CD8-positive, alpha-beta memory T cell (primary cell): ENCODE results near the gene TTC29. TPM values are rescaled to one million over a fixed set of nuclear protein-coding genes. Genes with fewer than 3 reads are reported as not detected.
"Not testable (repeated sequence)": the region's sequence is repeated elsewhere in the genome, so short reads cannot be mapped to it uniquely, and the experiment has no call there.

Experiments used
- CTCF ChIA-PET: fragments of 350-600 bp; sonication (Branson Sonifier 250); formaldehyde crosslinking; loops from one replicate; lab custom pipeline; 2021; ENCODE audit warnings: antibody characterized with exemption; lab: Charles Lee
- POLR2A ChIA-PET: fragments of 350-600 bp; sonication (Branson Sonifier 250); formaldehyde crosslinking; loops from one replicate; lab custom pipeline; 2021; ENCODE audit warnings: antibody characterized with exemption; lab: Charles Lee
- DNase-seq, 5 donors: peaks; one replicate each; pipeline versions ENCODE4 v3.0.0 to v3.0.0-alpha.2; 2020 to 2022; ENCODE audit warnings: mixed read lengths in 1 of 5
- H3K27ac ChIP-seq: one replicate; pipeline ENCODE4 v1.7.0; 2013; ENCODE audit warnings: low read depth, mild to moderate bottlenecking, low read length, moderate library complexity
- H3K27me3 ChIP-seq: 2 replicates; pipeline ENCODE4 v1.7.0; 2013; ENCODE audit warnings: low read length, mild to moderate bottlenecking; ENCODE audit not compliant: insufficient read depth, poor library complexity, severe bottlenecking
- H3K36me3 ChIP-seq: 2 replicates; pipeline ENCODE4 v1.7.0; 2013; ENCODE audit warnings: mild to moderate bottlenecking, low read length, moderate library complexity; ENCODE audit not compliant: insufficient read depth
- H3K4me1 ChIP-seq: 2 replicates; pipeline ENCODE4 v1.7.0; 2013; ENCODE audit warnings: mild to moderate bottlenecking, low read length, moderate library complexity; ENCODE audit not compliant: insufficient read depth
- H3K4me3 ChIP-seq: 2 replicates; pipeline ENCODE4 v1.7.0; 2013; ENCODE audit warnings: mild to moderate bottlenecking, low read length
- H3K9me3 ChIP-seq: 2 replicates; pipeline ENCODE4 v1.7.0; 2013; ENCODE audit warnings: mild to moderate bottlenecking, low read length
- H3K27ac Mint-ChIP-seq, 8 donors: one replicate each; pipeline ENCODE4 v1.8.0; 2020 to 2021; ENCODE audit warnings: mixed read lengths in 8 of 8, mild to moderate bottlenecking in 6 of 8, inconsistent platforms in 3 of 8, moderate library complexity in 3 of 8
- H3K27me3 Mint-ChIP-seq, 2 donors: one replicate each; pipeline ENCODE4 v1.8.0; 2020 to 2021; ENCODE audit warnings: mixed read lengths in 2 of 2, mild to moderate bottlenecking in 1 of 2, moderate library complexity in 1 of 2
- H3K36me3 Mint-ChIP-seq, 3 donors: one replicate each; pipeline ENCODE4 v1.8.0; 2020 to 2021; ENCODE audit warnings: mixed read lengths in 3 of 3, inconsistent platforms in 1 of 3, mild to moderate bottlenecking in 1 of 3
- H3K4me1 Mint-ChIP-seq, 3 donors: one replicate each; pipeline ENCODE4 v1.8.0; 2020 to 2021; ENCODE audit warnings: mixed read lengths in 3 of 3, inconsistent platforms in 1 of 3, mild to moderate bottlenecking in 1 of 3
- H3K4me3 Mint-ChIP-seq, 7 donors: one replicate each; pipeline ENCODE4 v1.8.0; 2020 to 2021; ENCODE audit warnings: mixed read lengths in 7 of 7, mild to moderate bottlenecking in 6 of 7, moderate library complexity in 4 of 7, inconsistent platforms in 2 of 7
- H3K9me3 Mint-ChIP-seq, 5 donors: one replicate each; pipeline ENCODE4 v1.8.0; 2020 to 2022; ENCODE audit warnings: mixed read lengths in 5 of 5, mild to moderate bottlenecking in 3 of 5, moderate library complexity in 2 of 5, inconsistent platforms in 1 of 5
- polyA plus RNA-seq: library from polyadenylated mRNA; unstranded; fragments of 300-500 nt; fragmentation: Illumina TruSeq; gene quantifications from one replicate; pipeline ENCODE4 v1.2.3, GENCODE V29; 2021
- total RNA-seq, 2 experiments: library from RNA; stranded (reverse); gene quantifications; one replicate each; pipeline ENCODE4 v1.2.3, GENCODE V29; 2021

The TTC29 gene
- total and polyA plus RNA-seq, 3 experiments from 2014 or later = not detected

DNA sequence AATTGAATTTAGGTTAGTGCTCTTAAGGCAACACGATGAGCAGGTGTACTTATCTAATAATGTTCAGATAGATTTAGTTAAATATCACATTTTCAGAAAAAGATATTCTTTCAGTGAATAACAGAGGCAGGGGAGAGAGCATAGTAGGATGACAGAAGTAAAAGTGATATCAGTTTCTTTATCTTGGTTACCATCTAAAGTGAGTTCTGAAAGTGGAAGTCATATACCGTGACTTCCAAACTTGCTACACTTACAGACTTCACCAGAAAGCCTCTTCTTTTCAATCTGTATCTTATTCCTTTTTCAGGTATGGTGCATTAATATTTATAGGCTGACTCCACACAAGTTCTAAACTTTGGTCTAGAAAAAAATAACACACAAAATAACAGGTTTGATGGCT lies 182.1 kb downstream of the TTC29 start:
- no peaks in the 10 kb centered on the region for H3K27me3 ChIP-seq
- H3K9me3 ChIP-seq = no peaks in the 10 kb centered on the region
- H3K4me1 Mint-ChIP-seq = no peaks in the 10 kb centered on the region
- peaks cover 1 to 3% of the 10 kb centered on the region in 2 donors for H3K27me3 Mint-ChIP-seq
- DNase-seq = no peak
- H3K36me3 Mint-ChIP-seq = no peaks in the 10 kb centered on the region
- no peaks in the 10 kb centered on the region for H3K4me1 ChIP-seq
- H3K4me3 Mint-ChIP-seq = no peak overlapping the region
- ChIA-PET CTCF (no interaction called here), POLR2A (no interaction called here)
- H3K4me3 ChIP-seq = no peak overlapping the region
- H3K9me3 Mint-ChIP-seq = peaks cover 0 to 6% (median 5%) of the 10 kb centered on the region in 5 donors
- no peak overlapping the region for H3K27ac Mint-ChIP-seq
- no peak overlapping the region for H3K27ac ChIP-seq
- no peaks in the 10 kb centered on the region for H3K36me3 ChIP-seq

- Mint-ChIP-seq H3K27me3 (peaks cover 1 to 3% of the 10 kb centered on the region in 2 donors), H3K36me3 (no peaks in the 10 kb centered on the region), H3K4me1 (no peaks in the 10 kb centered on the region), H3K9me3 (peaks cover 0 to 9% (median 5%) of the 10 kb centered on the region in 5 donors), H3K4me3 (no peak overlapping the region), H3K27ac (no peak overlapping the region)
- Histone ChIP-seq H3K27me3 (no peaks in the 10 kb centered on the region), H3K4me3 (no peak overlapping the region), H3K27ac (no peak overlapping the region), H3K36me3 (no peaks in the 10 kb centered on the region), H3K9me3 (no peaks in the 10 kb centered on the region), H3K4me1 (no peaks in the 10 kb centered on the region)
- POLR2A ChIA-PET = no interaction called here
- CTCF ChIA-PET = interaction anchor here (1.2 kb wide), 1 partner anchor 8 kb away, joined by 3 read pairs; no protein-coding TSS in a partner anchor
- DNase-seq = no peak
Measured at GRCh38 chr4:146762016-146762415, 183.6 kb downstream of the TTC29 start.

- H3K9me3 Mint-ChIP-seq = peaks cover 0 to 3% (median 0%) of the 10 kb centered on the region in 5 donors
Measured at GRCh38 chr4:146742416-146742815, 203.2 kb downstream of the TTC29 start.

DNA sequence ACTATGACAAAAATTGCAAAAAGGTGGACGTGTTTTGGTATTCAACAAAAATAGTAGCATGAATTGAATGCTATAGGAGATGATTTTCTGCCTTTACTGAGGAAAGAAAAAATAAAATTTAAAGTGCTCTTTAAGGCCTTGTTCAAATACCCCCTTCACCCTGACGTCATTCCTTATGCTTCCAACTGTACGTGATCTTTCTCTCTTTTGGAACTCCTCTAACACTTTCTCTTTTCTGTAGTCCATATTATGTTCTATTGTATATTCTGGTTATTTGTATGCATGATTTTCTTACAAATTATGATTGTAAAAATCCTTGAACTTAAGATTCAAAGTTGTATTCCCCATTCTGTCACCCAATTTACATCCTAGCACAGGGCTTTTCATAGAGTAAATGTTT lies 206.5 kb downstream of the TTC29 start:
- Mint-ChIP-seq H3K4me3 (no peak overlapping the region), H3K9me3 (no peaks in the 10 kb centered on the region), H3K36me3 (no peaks in the 10 kb centered on the region), H3K4me1 (no peaks in the 10 kb centered on the region), H3K27me3 (peaks cover 0 to 6% of the 10 kb centered on the region in 2 donors), H3K27ac (no peak overlapping the region)
- DNase-seq = no peak
- H3K36me3 ChIP-seq = no peaks in the 10 kb centered on the region
- no peaks in the 10 kb centered on the region for H3K27me3 ChIP-seq
- no peak overlapping the region for H3K27ac ChIP-seq
- no peaks in the 10 kb centered on the region for H3K4me1 ChIP-seq
- ChIA-PET POLR2A (no interaction called here), CTCF (no interaction called here)
- no peak overlapping the region for H3K4me3 ChIP-seq
- no peaks in the 10 kb centered on the region for H3K9me3 ChIP-seq

More at GRCh38 chr4:146742416-146742815, 203.2 kb downstream of the TTC29 start:
- H3K9me3 ChIP-seq = no peaks in the 10 kb centered on the region
- H3K36me3 Mint-ChIP-seq = no peaks in the 10 kb centered on the region
- no peak overlapping the region for H3K27ac Mint-ChIP-seq
- no peak overlapping the region for H3K4me3 Mint-ChIP-seq
- ChIA-PET CTCF (no interaction called here), POLR2A (no interaction called here)
- no peak overlapping the region for H3K4me3 ChIP-seq
- DNase-seq = no peak
- H3K4me1 ChIP-seq = no peaks in the 10 kb centered on the region
- no peak overlapping the region for H3K27ac ChIP-seq
- H3K4me1 Mint-ChIP-seq = no peaks in the 10 kb centered on the region
- no peaks in the 10 kb centered on the region for H3K27me3 ChIP-seq
- peaks cover 0 to 6% of the 10 kb centered on the region in 2 donors for H3K27me3 Mint-ChIP-seq
- H3K36me3 ChIP-seq = no peaks in the 10 kb centered on the region

DNA sequence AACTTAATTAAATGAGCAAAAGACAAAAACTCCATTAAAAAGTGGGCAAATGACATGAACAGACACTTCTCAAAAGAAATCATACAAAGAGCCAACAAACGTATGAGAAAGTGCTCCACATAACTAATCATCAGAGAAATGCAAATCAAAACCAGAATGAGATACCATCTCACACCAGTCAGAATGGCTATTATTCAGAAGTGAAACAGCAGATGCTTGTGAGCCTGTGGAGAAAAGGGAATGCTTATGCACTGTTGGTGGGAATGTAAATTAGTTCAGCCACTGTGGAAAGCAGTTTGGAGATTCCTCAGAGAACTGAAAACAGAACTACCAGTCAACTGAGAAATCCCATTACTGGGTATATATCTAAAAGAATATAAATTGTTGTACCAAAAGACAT lies 222.1 kb downstream of the TTC29 start:
- H3K4me1 ChIP-seq, H3K4me3 Mint-ChIP-seq, POLR2A ChIA-PET, H3K9me3 ChIP-seq, H3K36me3 ChIP-seq, H3K4me3 ChIP-seq, CTCF ChIA-PET, H3K27ac Mint-ChIP-seq, H3K27me3 ChIP-seq, H3K4me1 Mint-ChIP-seq, DNase-seq, H3K27ac ChIP-seq, H3K36me3 Mint-ChIP-seq, H3K27me3 Mint-ChIP-seq, H3K9me3 Mint-ChIP-seq: not testable (repeated sequence)

GRCh38 chr4:146709956-146710355 lies 235.7 kb downstream of the TTC29 start:
- no peak overlapping the region for H3K27ac ChIP-seq
- ChIA-PET POLR2A (no interaction called here), CTCF (no interaction called here)
- H3K4me3 ChIP-seq = no peak overlapping the region
- DNase-seq = no peak
- H3K27me3 Mint-ChIP-seq = peaks cover 0 to 6% of the 10 kb centered on the region in 2 donors
- no peaks in the 10 kb centered on the region for H3K4me1 ChIP-seq
- H3K4me3 Mint-ChIP-seq = no peak overlapping the region
- no peaks in the 10 kb centered on the region for H3K9me3 ChIP-seq
- H3K27me3 ChIP-seq = no peaks in the 10 kb centered on the region
- no peaks in the 10 kb centered on the region for H3K36me3 ChIP-seq
- peaks cover 0 to 3% (median 0%) of the 10 kb centered on the region in 5 donors for H3K9me3 Mint-ChIP-seq
- no peak overlapping the region for H3K27ac Mint-ChIP-seq
- H3K4me1 Mint-ChIP-seq = no peaks in the 10 kb centered on the region
- no peaks in the 10 kb centered on the region for H3K36me3 Mint-ChIP-seq

DNA sequence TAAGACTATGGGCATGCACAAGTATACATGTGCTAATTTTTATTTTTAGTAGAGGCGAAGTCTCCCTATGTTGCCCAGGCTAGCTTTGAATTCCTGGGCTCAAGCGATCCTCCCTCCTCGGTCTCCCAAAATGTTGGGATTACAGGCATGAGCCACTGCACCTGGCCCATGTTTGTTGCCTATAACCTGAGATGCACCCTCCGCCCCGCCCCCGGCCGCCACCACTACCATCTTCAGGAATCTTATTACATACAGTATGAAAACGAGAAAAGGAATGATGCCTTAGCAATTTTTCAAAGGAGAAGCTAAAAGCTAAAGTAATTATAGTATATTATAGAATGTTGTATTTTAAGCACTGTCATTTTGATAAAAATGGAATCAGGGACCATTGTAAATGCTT lies 245.8 kb downstream of the TTC29 start:
- Mint-ChIP-seq H3K4me3 (no peak overlapping the region), H3K9me3 (peaks cover 0 to 8% (median 0%) of the 10 kb centered on the region in 5 donors), H3K27me3 (no peaks in the 10 kb centered on the region), H3K27ac (no peak overlapping the region), H3K4me1 (no peaks in the 10 kb centered on the region), H3K36me3 (no peaks in the 10 kb centered on the region)
- DNase-seq = no peak
- ChIA-PET CTCF (no interaction called here), POLR2A (no interaction called here)
- H3K27ac ChIP-seq = no peak overlapping the region
- no peaks in the 10 kb centered on the region for H3K4me1 ChIP-seq
- H3K36me3 ChIP-seq = no peaks in the 10 kb centered on the region
- H3K4me3 ChIP-seq = no peak overlapping the region
- no peaks in the 10 kb centered on the region for H3K27me3 ChIP-seq
- H3K9me3 ChIP-seq = no peaks in the 10 kb centered on the region

DNA sequence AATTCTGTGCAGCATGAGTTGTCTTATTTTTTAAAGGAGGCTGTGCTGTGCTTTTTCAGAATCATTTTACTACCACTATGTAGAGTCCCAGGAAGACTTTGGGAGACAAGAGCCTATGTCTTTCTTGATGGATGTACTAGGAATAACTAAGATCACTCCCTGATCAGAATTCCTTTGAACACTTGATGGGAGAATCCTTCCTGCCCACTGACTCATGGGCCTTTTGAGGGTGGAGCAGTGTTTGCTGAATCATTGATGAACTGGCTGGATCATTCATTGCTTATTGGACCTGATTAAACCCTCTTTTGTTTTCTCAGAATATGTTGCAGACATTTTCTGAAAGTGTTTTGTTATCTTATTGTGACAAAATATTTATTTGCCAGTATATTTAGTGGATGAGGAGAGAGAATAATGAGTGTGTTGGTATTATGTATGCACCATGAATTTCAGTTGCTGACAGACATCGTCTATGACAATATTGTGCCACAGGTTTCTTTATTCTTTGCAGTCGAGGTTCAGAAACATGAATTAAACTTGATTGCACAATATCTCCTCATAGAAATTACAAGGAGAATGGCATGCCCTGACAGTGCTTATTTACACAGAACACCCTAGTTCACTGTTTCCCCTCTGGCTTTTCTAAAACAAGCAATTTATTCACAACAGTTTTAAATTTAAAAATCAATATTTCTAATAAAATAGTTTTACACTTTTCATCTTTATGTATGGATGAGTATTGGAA lies 270.7 kb downstream of the TTC29 start:
- Mint-ChIP-seq H3K27ac (no peak overlapping the region), H3K4me3 (no peak overlapping the region), H3K36me3 (no peaks in the 10 kb centered on the region), H3K9me3 (peaks cover 0 to 9% (median 2%) of the 10 kb centered on the region in 5 donors), H3K4me1 (no peaks in the 10 kb centered on the region), H3K27me3 (peaks cover 8 to 13% of the 10 kb centered on the region in 2 donors)
- CTCF ChIA-PET = no interaction called here
- no peak for DNase-seq
- Histone ChIP-seq H3K36me3 (no peaks in the 10 kb centered on the region), H3K4me3 (no peak overlapping the region), H3K9me3 (no peaks in the 10 kb centered on the region), H3K4me1 (no peaks in the 10 kb centered on the region), H3K27me3 (no peaks in the 10 kb centered on the region), H3K27ac (no peak overlapping the region)
- POLR2A ChIA-PET = no interaction called here
